Measurements from ENCODE around the gene TPD52L2. TPM values are rescaled to one million over a fixed set of nuclear protein-coding genes. Genes with fewer than 3 reads are reported as not detected.
"Not testable (repeated sequence)": the region's sequence is repeated elsewhere in the genome, so short reads cannot be mapped to it uniquely, and the experiment has no call there.

Gene TPD52L2
- polyA plus RNA-seq, 1 donor from 2014 or later: 80.4 TPM

- H3K4me3 Mint-ChIP-seq: no peak overlapping the region
- no peak overlapping the region for H3K27ac Mint-ChIP-seq
- H3K27me3 Mint-ChIP-seq: peaks cover 35% of the 10 kb centered on the region
- H3K4me1 Mint-ChIP-seq: peaks cover 4 to 12% (median 9%) of the 10 kb centered on the region in 3 donors
- no peaks in the 10 kb centered on the region for H3K36me3 Mint-ChIP-seq
- no peaks in the 10 kb centered on the region for H3K9me3 Mint-ChIP-seq
These were observed 20.5 kb upstream of the TPD52L2 start for GRCh38 chr20:63844511-63844991.

GRCh38 chr20:63846128-63846771 is 18.8 kb upstream of the TPD52L2 start:
- Mint-ChIP-seq H3K9me3 (no peaks in the 10 kb centered on the region), H3K27me3 (peaks cover 43% of the 10 kb centered on the region), H3K4me1 (peaks cover 7 to 12% (median 11%) of the 10 kb centered on the region in 3 donors), H3K4me3 (peak overlapping the region in 1 of 4 donors; percentile 43), H3K36me3 (peaks cover 2% of the 10 kb centered on the region), H3K27ac (peak overlapping the region in 1 of 3 donors; percentile 31)

GRCh38 chr20:63846888-63847236 is 18.2 kb upstream of the TPD52L2 start:
- Mint-ChIP-seq H3K9me3 (no peaks in the 10 kb centered on the region), H3K27ac (no peak overlapping the region), H3K4me1 (peaks cover 7 to 11% (median 11%) of the 10 kb centered on the region in 3 donors), H3K36me3 (peaks cover 2% of the 10 kb centered on the region), H3K27me3 (peaks cover 47% of the 10 kb centered on the region), H3K4me3 (no peak overlapping the region)

GRCh38 chr20:63847237-63848002 is 17.6 kb upstream of the TPD52L2 start:
- H3K4me1 Mint-ChIP-seq: peaks cover 4 to 7% (median 6%) of the 10 kb centered on the region in 3 donors
- no peak overlapping the region for H3K4me3 Mint-ChIP-seq
- H3K27me3 Mint-ChIP-seq: peaks cover 46% of the 10 kb centered on the region
- no peaks in the 10 kb centered on the region for H3K9me3 Mint-ChIP-seq
- no peak overlapping the region for H3K27ac Mint-ChIP-seq
- H3K36me3 Mint-ChIP-seq: peaks cover 2% of the 10 kb centered on the region

GRCh38 chr20:63848003-63848911 is 16.8 kb upstream of the TPD52L2 start:
- H3K36me3 Mint-ChIP-seq: peaks cover 2% of the 10 kb centered on the region
- H3K4me3 Mint-ChIP-seq: no peak overlapping the region
- H3K27ac Mint-ChIP-seq: no peak overlapping the region
- peaks cover 43% of the 10 kb centered on the region for H3K27me3 Mint-ChIP-seq
- no peaks in the 10 kb centered on the region for H3K9me3 Mint-ChIP-seq
- H3K4me1 Mint-ChIP-seq: peaks cover 4 to 7% (median 5%) of the 10 kb centered on the region in 3 donors

GRCh38 chr20:63850689-63851547 is 14.2 kb upstream of the TPD52L2 start:
- no peaks in the 10 kb centered on the region for H3K9me3 Mint-ChIP-seq
- peaks cover 24% of the 10 kb centered on the region for H3K27me3 Mint-ChIP-seq
- peaks cover 0 to 7% (median 4%) of the 10 kb centered on the region in 3 donors for H3K4me1 Mint-ChIP-seq
- H3K4me3 Mint-ChIP-seq: peak overlapping the region in 1 of 4 donors; percentile 61
- peak overlapping the region; percentile 33 to 48 (median 44) for H3K27ac Mint-ChIP-seq
- peaks cover 2% of the 10 kb centered on the region for H3K36me3 Mint-ChIP-seq

- not testable (repeated sequence) for H3K4me3 Mint-ChIP-seq, H3K9me3 Mint-ChIP-seq, H3K4me1 Mint-ChIP-seq, H3K36me3 Mint-ChIP-seq, H3K27ac Mint-ChIP-seq
- peaks cover 21% of the 10 kb centered on the region for H3K27me3 Mint-ChIP-seq
These were observed 13.5 kb upstream of the TPD52L2 start for GRCh38 chr20:63851548-63851943.

GRCh38 chr20:63853733-63854068 is 11.4 kb upstream of the TPD52L2 start:
- H3K4me1 Mint-ChIP-seq: peaks cover 5 to 16% (median 9%) of the 10 kb centered on the region in 3 donors
- not testable (repeated sequence) for H3K36me3 Mint-ChIP-seq, H3K4me3 Mint-ChIP-seq, H3K9me3 Mint-ChIP-seq, H3K27ac Mint-ChIP-seq
- peaks cover 18% of the 10 kb centered on the region for H3K27me3 Mint-ChIP-seq

GRCh38 chr20:63854069-63854765 is 10.9 kb upstream of the TPD52L2 start:
- peaks cover 2% of the 10 kb centered on the region for H3K36me3 Mint-ChIP-seq
- no peak overlapping the region for H3K27ac Mint-ChIP-seq
- no peak overlapping the region for H3K4me3 Mint-ChIP-seq
- peaks cover 17% of the 10 kb centered on the region for H3K27me3 Mint-ChIP-seq
- H3K9me3 Mint-ChIP-seq: no peaks in the 10 kb centered on the region
- peaks cover 5 to 21% (median 11%) of the 10 kb centered on the region in 3 donors for H3K4me1 Mint-ChIP-seq

GRCh38 chr20:63854766-63855362 is 10.2 kb upstream of the TPD52L2 start:
- H3K27me3 Mint-ChIP-seq: peaks cover 17% of the 10 kb centered on the region
- no peak overlapping the region for H3K4me3 Mint-ChIP-seq
- no peaks in the 10 kb centered on the region for H3K9me3 Mint-ChIP-seq
- peaks cover 2% of the 10 kb centered on the region for H3K36me3 Mint-ChIP-seq
- H3K27ac Mint-ChIP-seq: no peak overlapping the region
- H3K4me1 Mint-ChIP-seq: peaks cover 5 to 21% (median 11%) of the 10 kb centered on the region in 3 donors

- Mint-ChIP-seq H3K27ac (no peak overlapping the region), H3K27me3 (peaks cover 15% of the 10 kb centered on the region), H3K9me3 (no peaks in the 10 kb centered on the region), H3K4me1 (peaks cover 5 to 20% (median 9%) of the 10 kb centered on the region in 3 donors), H3K4me3 (no peak overlapping the region), H3K36me3 (peaks cover 2% of the 10 kb centered on the region)
These were observed 9.5 kb upstream of the TPD52L2 start for GRCh38 chr20:63855363-63856097.

- H3K27ac Mint-ChIP-seq: no peak overlapping the region
- H3K4me1 Mint-ChIP-seq: peaks cover 5 to 16% (median 7%) of the 10 kb centered on the region in 3 donors
- peaks cover 1% of the 10 kb centered on the region for H3K36me3 Mint-ChIP-seq
- H3K4me3 Mint-ChIP-seq: peak overlapping the region in 1 of 4 donors; percentile 5
- peaks cover 10% of the 10 kb centered on the region for H3K27me3 Mint-ChIP-seq
- no peaks in the 10 kb centered on the region for H3K9me3 Mint-ChIP-seq
These were observed 9.0 kb upstream of the TPD52L2 start for GRCh38 chr20:63856098-63856511.
